ENCODE measurements around the gene CITED1. TPM values are rescaled to one million over a fixed set of nuclear protein-coding genes. Genes with fewer than 3 reads are reported as not detected.
A peak's percentile ranks its signal among the peaks of the same experiment; 100 is the strongest.

CITED1 gene
- total RNA-seq, 4 donors from 2014 or later: 1.4 to 1.7 TPM; not detected in 2

DNA sequence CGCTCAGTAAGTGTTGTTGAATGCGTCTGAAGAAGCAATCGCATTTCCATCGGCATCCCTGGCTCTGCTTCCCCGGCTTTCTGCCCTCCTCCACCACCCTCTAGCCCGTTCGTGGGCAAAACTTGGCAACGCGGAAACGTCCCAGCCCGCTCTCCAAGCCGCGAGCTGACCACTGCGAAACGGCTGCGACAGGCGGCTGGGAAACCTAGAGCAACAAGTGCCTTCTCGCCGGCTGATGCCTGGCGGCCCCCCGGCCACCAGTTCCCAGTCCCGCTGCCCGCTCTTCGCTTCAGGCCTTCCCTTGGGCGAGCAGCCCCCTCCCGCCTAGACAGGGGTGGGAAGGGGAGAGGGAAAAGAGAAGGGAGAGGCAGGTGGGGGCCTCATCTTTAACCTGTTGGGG, 837 bp downstream of the CITED1 start:
- Histone ChIP-seq H3K4me1 (peaks cover 0 to 43% (median 4%) of the 10 kb centered on the region in 3 donors), H3K27ac (no peak overlapping the region), H3K9me3 (no peaks in the 10 kb centered on the region), H3K36me3 (no peaks in the 10 kb centered on the region), H3K27me3 (no peaks in the 10 kb centered on the region), H3K4me3 (peak overlapping the region; percentile 52 to 64)
- no peak for ATAC-seq
- TF ChIP-seq POLR2AphosphoS5 (IDR thresholded peaks at IDR 0.05) (no peak), EP300 (IDR thresholded peaks at IDR 0.05) (no peak), POLR2A (IDR thresholded peaks at IDR 0.05) (no peak), CTCF (IDR thresholded peaks at IDR 0.05) (no peak)
- WGBS, 2 donors (ENCODE audit: low coverage in 1 of 2): no CpG with 5 or more reads among the region's 26 CpGs

DNA sequence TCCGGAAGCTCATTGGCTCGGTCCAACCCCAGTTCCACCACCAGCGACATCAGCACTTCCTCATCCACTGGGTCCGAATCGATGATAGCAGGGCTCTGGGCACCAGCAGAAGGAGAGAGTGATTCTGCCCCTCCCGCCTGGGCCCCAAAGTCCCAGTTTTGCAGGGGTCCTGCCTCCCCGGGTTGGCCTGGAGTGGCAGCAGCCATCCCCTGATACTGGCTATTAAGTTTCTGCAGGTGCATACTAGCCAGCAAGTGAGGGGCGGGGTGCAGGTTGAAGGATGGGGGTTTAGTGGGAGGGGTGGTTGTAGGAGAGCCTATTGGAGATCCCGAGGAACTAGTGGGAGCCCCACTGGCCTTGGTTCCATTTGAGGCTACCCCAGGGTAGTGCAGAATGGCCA, 3.9 kb downstream of the CITED1 start:
- Histone ChIP-seq H3K36me3 (no peaks in the 10 kb centered on the region), H3K9me3 (no peaks in the 10 kb centered on the region), H3K27ac (no peak overlapping the region), H3K4me3 (no peak overlapping the region), H3K27me3 (no peaks in the 10 kb centered on the region), H3K4me1 (peaks cover 0 to 18% (median 0%) of the 10 kb centered on the region in 3 donors)
- no peak for ATAC-seq
- WGBS, 2 donors (ENCODE audit: low coverage in 1 of 2): no CpG with 5 or more reads among the region's 9 CpGs
- TF ChIP-seq CTCF (IDR thresholded peaks at IDR 0.05) (no peak), POLR2A (IDR thresholded peaks at IDR 0.05) (no peak), POLR2AphosphoS5 (IDR thresholded peaks at IDR 0.05) (no peak), EP300 (IDR thresholded peaks at IDR 0.05) (no peak)

GRCh38 chrX:72299891-72300630, 5.7 kb downstream of the CITED1 start:
- Histone ChIP-seq H3K4me1 (peaks cover 0 to 7% (median 0%) of the 10 kb centered on the region in 3 donors), H3K36me3 (no peaks in the 10 kb centered on the region), H3K9me3 (no peaks in the 10 kb centered on the region), H3K4me3 (no peak overlapping the region), H3K27me3 (no peaks in the 10 kb centered on the region), H3K27ac (no peak overlapping the region)
- ATAC-seq: no peak
- WGBS, 2 donors (ENCODE audit: low coverage in 1 of 2): 67 to 92% methylated on average over 2 to 3 of the region's 4 CpGs
- no peak for TF ChIP-seq CTCF (IDR thresholded peaks at IDR 0.05)
- no peak for TF ChIP-seq EP300 (IDR thresholded peaks at IDR 0.05)
- TF ChIP-seq POLR2A (IDR thresholded peaks at IDR 0.05): no peak
- TF ChIP-seq POLR2AphosphoS5 (IDR thresholded peaks at IDR 0.05): no peak

GRCh38 chrX:72297953-72298730, 7.6 kb downstream of the CITED1 start:
- H3K9me3 ChIP-seq: no peaks in the 10 kb centered on the region
- H3K4me3 ChIP-seq: no peak overlapping the region
- no peak for ATAC-seq
- no peaks in the 10 kb centered on the region for H3K36me3 ChIP-seq
- no peaks in the 10 kb centered on the region for H3K4me1 ChIP-seq
- TF ChIP-seq POLR2AphosphoS5 (IDR thresholded peaks at IDR 0.05) (no peak), EP300 (IDR thresholded peaks at IDR 0.05) (no peak), CTCF (IDR thresholded peaks at IDR 0.05) (peak in 1 of 4 experiments; percentile 22)
- no peak overlapping the region for H3K27ac ChIP-seq
- WGBS, 2 donors (ENCODE audit: low coverage in 1 of 2): 22 to 50% methylated on average over 1 to 4 of the region's 4 CpGs
- H3K27me3 ChIP-seq: no peaks in the 10 kb centered on the region
